HG03196 (cell line): ENCODE results near the gene KCND3.

ENCODE experiments used
- ATAC-seq: cut with Tn5 transposase; IDR thresholded peaks from one replicate; pipeline ENCODE4 v1.9.1; 2021; ENCODE audit not compliant: unreplicated experiment

The KCND3 gene

GRCh38 chr1:111989531-111990025 is at the start of gene KCND3:
TSS of gene KCND3 (minus strand) at chr1:111989668.
- ATAC-seq: no peak

DNA sequence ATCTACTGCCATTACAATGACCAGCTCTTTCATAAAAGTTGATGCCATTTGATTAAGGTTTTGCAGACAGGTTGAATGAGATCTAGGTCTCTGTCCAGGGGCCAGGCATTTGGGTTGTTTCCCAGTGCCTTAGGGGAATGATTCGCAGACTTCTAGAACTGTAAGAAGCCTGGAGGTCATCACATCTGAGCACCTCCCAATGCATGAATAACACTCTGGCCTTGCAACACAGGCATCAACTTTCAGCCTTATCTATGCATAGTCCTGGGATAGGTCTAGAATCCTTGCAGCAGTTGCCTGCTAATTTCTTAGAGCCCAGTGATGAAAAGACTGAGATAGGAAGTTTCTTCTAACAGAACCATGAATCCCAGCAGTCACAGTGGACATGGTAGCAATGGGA is 44.8 kb upstream of the KCND3 start:
- no peak for ATAC-seq

- ATAC-seq: no peak
These were observed 44.1 kb upstream of the KCND3 start for GRCh38 chr1:112033439-112034120.

DNA sequence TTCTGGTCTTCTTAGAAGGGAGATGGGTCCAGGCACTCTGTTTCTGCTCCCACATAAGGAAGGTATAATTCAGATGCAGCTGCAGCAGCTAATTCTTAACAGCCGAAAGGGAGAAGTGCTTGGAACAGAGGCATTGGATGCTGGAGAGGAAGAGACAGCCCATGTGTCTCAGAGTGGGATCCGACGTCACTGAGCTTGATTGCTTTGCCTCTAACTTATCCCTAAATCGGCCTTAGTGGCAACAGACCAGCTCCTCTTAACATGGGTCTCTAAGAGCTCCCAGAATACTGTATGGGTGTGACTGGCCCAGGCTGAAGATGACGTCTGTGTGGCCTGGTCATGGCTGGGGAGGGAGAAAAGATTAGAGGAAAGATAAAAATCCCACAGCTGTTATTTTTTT is 40.7 kb upstream of the KCND3 start:
- no peak for ATAC-seq

DNA sequence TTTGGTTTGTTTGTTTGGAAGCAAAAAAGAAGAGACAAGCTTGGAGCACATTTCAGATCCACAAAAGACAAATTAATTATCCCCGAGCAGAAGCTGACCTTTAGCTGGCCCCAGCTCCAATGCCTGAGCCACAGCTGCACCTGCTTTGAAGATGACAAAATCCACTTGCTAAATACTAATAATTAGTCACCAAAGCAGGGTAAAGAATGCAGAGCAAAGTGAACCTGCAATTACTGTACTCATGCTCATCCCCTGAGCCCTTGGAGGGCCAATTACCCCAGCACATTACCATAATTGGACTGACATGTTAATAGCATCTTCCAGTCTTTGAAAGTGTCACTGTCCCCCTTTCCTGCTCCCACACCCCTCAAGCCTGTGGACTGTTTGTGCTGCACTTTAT is 38.2 kb upstream of the KCND3 start:
- ATAC-seq: no peak

- no peak for ATAC-seq
These were observed 37.0 kb upstream of the KCND3 start for GRCh38 chr1:112026501-112026900.

DNA sequence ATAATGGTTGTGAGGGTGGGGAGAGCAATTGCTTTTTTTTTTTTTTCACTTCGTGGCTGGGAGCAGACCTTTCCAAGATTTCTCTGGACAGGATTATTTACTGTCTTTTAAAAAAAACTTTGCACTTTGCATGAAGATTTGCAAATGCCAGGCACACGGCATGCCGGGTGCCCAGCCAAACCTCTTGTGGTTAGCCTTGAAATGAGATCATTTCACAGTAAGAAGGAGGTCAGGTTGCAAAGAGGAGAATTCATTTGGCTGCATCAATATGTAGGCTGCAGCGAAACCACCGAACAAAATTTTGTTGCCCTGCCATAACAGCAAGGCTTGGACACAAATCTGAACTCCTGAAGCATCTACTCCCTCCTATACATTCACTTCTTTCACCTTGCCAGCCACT is 36.5 kb upstream of the KCND3 start:
- no peak for ATAC-seq

- ATAC-seq: no peak
These were observed 31.8 kb upstream of the KCND3 start for GRCh38 chr1:112021263-112021662.

GRCh38 chr1:112017183-112017582 is 27.7 kb upstream of the KCND3 start:
- ATAC-seq: no peak

DNA sequence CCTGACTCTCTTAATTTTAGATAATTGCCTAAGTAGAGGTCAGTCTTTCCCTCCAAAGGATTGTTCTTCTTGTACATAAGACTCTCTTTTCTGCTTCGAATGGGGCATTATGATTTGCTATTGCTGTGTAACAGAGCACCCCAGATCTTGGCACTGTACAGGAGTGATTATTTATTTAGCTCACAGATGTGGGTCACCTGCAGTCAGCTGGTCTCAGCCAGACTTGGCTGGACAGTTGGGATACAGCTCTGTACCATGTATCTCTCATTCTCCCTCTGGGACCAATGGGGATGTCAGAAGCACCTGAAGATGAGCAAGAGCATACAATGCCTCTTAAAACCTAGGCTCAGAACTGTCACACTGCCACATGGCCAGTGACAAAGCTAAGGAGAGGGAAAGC is 23.4 kb upstream of the KCND3 start:
- ATAC-seq: no peak

GRCh38 chr1:112011202-112011601 is 21.7 kb upstream of the KCND3 start:
- ATAC-seq: no peak

DNA sequence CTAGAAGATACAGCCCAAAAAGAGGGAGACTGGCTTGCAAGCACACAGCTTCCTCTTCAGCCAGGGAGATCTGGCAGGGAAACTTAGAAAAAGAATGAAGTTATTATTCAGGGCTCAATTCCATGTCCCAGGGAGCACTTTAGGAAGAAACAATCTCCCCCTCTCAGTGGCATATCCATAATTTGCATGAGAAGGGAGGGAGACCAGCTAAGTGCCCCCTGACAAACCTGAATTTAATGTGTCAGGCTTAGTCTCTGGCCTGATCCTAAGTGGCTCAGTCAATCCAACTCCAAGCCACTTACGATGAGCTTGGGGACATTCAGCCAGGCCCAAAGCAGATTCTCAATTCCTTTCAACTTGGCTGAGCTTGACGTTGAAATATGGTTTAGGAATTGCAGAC is 17.7 kb upstream of the KCND3 start:
- no peak for ATAC-seq

DNA sequence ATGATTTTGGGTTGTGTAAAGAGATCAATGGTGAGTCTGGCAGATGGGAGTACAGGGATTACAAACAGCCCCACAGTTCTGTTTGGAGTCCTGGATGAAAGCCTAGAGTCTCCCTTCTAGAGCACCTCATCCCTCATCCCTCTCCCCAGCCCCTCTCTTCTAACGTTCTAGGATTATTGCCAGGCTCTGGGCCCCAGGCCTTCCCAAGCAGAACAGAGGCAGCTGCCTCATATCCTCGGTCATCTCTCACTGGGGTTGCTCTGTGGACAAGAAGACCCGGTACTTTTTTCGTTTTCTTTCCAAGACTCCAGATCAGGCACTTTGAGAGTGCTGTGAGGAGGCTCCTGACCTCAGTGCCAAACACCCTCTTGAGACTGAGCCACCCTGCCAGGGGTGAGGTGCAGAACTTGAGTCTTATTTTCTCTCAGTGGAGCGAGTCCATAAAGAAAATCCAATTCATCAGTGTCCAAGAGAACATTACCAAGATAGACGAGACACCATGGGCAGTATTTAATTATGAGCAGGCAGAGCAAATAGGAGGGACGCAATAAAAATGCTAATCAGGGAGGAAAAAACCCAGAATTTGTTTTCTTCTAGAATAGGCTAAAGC is 17.1 kb upstream of the KCND3 start:
- no peak for ATAC-seq

GRCh38 chr1:112004076-112004475 is 14.6 kb upstream of the KCND3 start:
- ATAC-seq: no peak

GRCh38 chr1:112002514-112002913 is 13.0 kb upstream of the KCND3 start:
- no peak for ATAC-seq

GRCh38 chr1:112001436-112001835 is 12.0 kb upstream of the KCND3 start:
- no peak for ATAC-seq

- ATAC-seq: no peak
These were observed 10.6 kb upstream of the KCND3 start for GRCh38 chr1:112000048-112000447.

- no peak for ATAC-seq
These were observed 8.9 kb upstream of the KCND3 start for GRCh38 chr1:111998332-111998731.

DNA sequence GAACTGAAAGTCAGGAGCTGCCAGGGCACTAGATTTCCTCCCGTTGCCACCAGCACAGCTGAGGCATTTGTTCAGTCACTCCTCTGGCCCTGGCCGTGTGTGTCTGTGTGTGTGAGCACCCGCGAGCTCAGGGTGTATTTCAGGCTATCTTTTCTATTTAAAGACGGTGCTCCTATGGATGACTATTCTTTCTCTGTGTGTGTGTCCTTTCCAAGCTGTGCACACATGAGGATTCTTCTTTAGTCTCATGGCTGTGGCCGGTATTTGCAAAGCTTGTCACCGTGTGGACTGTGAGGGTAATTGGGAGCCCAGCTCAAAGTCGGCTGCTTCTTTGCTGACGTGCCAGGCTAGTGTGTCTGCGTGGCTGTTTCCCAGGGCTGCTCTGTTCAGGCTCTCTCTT is 3.0 kb upstream of the KCND3 start:
- no peak for ATAC-seq

DNA sequence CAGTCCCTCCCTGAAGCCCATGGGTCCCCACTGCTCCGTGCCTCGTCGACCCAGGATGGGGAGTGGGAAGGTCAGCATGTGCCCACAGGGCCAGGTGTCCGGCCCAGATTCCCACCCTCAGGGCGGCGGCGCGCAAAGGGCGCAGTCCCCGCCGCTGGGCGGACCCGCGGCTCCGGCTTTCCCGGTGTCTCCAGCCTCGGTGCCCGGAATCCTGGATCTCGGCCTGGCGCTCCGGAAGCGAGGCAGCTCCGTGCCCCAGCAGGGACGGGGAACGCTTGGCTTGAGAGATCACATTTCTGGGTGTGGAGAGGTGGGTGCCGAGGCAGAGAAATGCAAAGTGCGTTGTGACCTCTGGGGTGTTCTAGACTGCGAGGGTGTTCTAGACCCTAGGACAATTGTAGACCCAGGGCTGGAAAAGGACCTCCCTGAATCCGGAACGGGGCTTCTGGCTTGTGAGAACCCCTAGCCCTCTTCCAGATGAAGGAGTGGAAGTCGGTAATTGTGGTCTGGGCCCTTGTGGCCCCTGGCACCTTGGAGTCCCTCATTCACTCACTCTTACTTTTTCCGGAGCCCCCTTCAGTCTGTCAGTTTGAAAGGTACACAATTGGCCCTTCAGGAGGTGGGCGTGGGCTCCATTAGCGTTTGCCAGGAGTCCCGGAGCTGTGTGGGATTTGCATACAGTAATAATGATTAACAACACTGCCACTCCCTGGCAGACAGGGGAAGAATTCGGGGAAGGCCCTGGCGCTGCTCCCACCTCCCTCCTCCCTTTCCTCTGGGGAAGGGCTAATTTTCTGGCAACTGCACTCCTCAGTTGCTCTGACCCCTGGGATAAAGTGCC is 1.6 kb upstream of the KCND3 start:
- no peak for ATAC-seq

DNA sequence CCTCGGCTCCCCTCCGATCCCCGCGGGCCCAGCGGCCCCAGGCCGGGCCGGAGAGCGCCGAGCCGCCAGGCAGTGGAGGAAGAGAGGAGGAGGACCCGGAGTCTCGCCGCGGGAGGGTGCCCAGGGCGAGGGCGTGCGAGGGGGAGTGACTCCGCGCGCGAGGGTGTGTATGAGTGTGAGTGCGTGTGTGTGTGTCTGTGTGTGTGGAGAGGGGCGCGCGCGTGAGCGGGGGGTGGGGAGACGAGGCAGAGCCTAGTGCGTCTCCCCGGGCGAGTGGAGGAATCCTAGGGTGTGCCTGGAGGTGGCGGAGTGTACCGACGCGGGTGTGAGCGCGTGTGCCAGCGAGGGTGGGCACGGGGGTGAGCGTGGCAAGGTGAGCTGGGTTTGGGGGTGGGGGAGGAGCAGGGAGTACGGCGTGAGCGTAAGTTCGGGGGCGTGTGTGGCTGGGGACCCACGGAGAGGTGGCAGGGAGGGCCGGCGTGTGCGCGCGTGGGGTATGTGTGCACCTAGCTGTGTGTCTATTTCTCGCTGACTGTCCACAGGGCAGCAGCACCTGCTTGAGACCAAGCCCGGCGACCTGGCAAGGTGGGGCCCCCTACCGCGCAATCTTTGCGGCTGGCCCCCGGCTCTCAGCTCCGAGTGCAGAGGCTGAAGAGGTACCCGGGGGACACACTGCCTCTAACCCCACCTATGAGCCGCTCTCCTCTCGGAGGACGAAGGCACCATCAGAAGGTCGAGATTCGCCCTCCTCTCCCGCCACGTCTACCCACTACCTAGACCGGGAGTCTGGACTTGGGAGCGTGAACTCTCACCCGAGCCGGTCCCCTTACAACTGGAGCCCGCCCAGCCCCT is 784 bp upstream of the KCND3 start:
- no peak for ATAC-seq
